Inflammatory macrophage treated with lipopolysaccharide for 4 hours (primary cell): ENCODE measurements around the gene RGS6.

Experiments
- DNase-seq: peaks from one replicate; pipeline ENCODE4 v3.0.0-alpha.2; 2020

The RGS6 gene

GRCh38 chr14:72017290-72017689, 85.1 kb downstream of the RGS6 start:
- no peak for DNase-seq

- peak; percentile 7 for DNase-seq
These were observed 91.2 kb downstream of the RGS6 start for GRCh38 chr14:72023128-72024042.

GRCh38 chr14:72024043-72024407, 91.8 kb downstream of the RGS6 start:
- peak; percentile 64 for DNase-seq

- DNase-seq, result no peak
These were observed 92.3 kb downstream of the RGS6 start for GRCh38 chr14:72024504-72024903.

GRCh38 chr14:72026536-72026935, 94.3 kb downstream of the RGS6 start:
- no peak for DNase-seq

- no peak for DNase-seq
These were observed 94.8 kb downstream of the RGS6 start for GRCh38 chr14:72027061-72027460.

GRCh38 chr14:72033365-72033764, 101.1 kb downstream of the RGS6 start:
- no peak for DNase-seq

GRCh38 chr14:72040528-72040927, 108.3 kb downstream of the RGS6 start:
- no peak for DNase-seq

- DNase-seq, result no peak
These were observed 113.0 kb downstream of the RGS6 start for GRCh38 chr14:72045271-72045670.

GRCh38 chr14:72045885-72046284, 113.7 kb downstream of the RGS6 start:
- no peak for DNase-seq

- peak; percentile 25 for DNase-seq
These were observed 117.2 kb downstream of the RGS6 start for GRCh38 chr14:72049462-72049861.

GRCh38 chr14:72052356-72052755, 120.1 kb downstream of the RGS6 start:
- DNase-seq, result no peak

GRCh38 chr14:72053651-72054050, 121.4 kb downstream of the RGS6 start:
- no peak for DNase-seq

GRCh38 chr14:72054911-72055310, 122.7 kb downstream of the RGS6 start:
- DNase-seq, result peak; percentile 18

GRCh38 chr14:72057701-72058285, 125.6 kb downstream of the RGS6 start:
- DNase-seq, result no peak

GRCh38 chr14:72060460-72060859, 128.2 kb downstream of the RGS6 start:
- DNase-seq, result no peak

- no peak for DNase-seq
These were observed 128.7 kb downstream of the RGS6 start for GRCh38 chr14:72060917-72061316.

GRCh38 chr14:72061718-72062117, 129.5 kb downstream of the RGS6 start:
- no peak for DNase-seq

GRCh38 chr14:72063761-72064282, 131.6 kb downstream of the RGS6 start:
- peak; percentile 0 for DNase-seq

GRCh38 chr14:72064501-72064900, 132.3 kb downstream of the RGS6 start:
- DNase-seq, result no peak

GRCh38 chr14:72070458-72070857, 138.2 kb downstream of the RGS6 start:
- DNase-seq, result no peak

GRCh38 chr14:72075649-72076334, 143.6 kb downstream of the RGS6 start:
- DNase-seq, result no peak

GRCh38 chr14:72081137-72081536, 148.9 kb downstream of the RGS6 start:
- no peak for DNase-seq

GRCh38 chr14:72084935-72085334, 152.7 kb downstream of the RGS6 start:
- no peak for DNase-seq
